Measurements from ENCODE around the gene GRPEL1. TPM values are rescaled to one million over a fixed set of nuclear protein-coding genes. Genes with fewer than 3 reads are reported as not detected.
A peak's percentile ranks its signal among the peaks of the same experiment; 100 is the strongest.

Gene GRPEL1
- total and polyA plus RNA-seq, 9 of the 15 experiments (the other 6 are each of a cell fraction or from before 2014, with no cell fraction given) = 43.4 to 192 (median 86.6) TPM

DNA sequence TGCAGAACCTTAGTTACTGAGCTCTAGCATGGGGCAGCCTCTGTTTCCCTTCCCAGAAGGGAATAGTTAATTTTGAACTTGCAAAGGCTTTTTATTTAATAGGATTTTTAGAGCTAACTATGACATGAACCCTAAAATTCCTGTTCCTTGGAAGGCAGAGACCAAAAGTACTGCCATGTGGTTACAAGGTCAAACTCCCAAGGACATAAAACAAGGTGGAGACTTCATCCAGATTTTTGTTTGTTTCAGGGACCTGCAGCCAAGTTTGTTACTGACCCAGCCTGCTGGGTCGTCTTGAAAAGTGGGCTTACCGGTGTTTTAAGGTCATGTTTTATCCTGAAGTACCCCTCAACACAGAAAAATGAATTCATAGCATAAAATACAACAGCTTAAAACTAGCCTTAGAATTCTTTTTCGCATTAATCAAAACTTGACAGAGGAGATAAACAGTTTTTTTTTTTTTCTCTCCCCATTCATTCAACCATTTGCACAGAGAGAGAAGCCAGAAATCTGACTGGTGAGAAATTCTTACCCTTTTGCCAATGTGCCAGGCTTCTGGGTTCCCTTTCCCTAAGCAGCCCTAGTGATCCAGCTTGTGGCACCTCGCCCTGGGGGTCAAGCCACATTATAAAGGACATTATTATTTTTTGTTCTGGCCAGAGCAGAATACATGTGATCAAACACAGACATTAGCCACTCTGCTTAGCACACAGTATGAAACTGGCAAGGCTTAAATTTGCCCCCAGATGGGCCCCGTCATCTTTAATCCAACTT is 21.5 kb upstream of the GRPEL1 start:
- H3K9me1 ChIP-seq (ENCODE audit: control insufficient read depth, insufficient read depth, low read length) = no peaks in the 10 kb centered on the region
- H3K36me3 ChIP-seq (ENCODE audit: control insufficient read depth, insufficient read depth, low read length) = no peaks in the 10 kb centered on the region
- CTCF ChIA-PET (ENCODE audit: low intra/inter-chr PET ratio) = interaction anchor here (0.6 kb wide), 1 partner anchor 673 kb away, joined by 3 read pairs; no protein-coding TSS in a partner anchor
- DNase-seq (ENCODE audit: extremely low read depth in 1 of 4, low spot score in 3 of 4) = no peak
- H2AFZ ChIP-seq (ENCODE audit: low read depth, low read length) = no peak overlapping the region
- no peak overlapping the region for H3K4me2 ChIP-seq (ENCODE audit: insufficient read depth, low read length)
- intact Hi-C loops (cut with micrococcal nuclease) = no loop called here
- no peak for FAIRE-seq
- in situ Hi-C loops (cut with MboI) = no loop called here
- peaks cover 3% of the 10 kb centered on the region; the same call in 1 of the 2 replicates for H3K9me3 ChIP-seq (replicated peaks; ENCODE audit: control insufficient read depth, insufficient read depth, low read depth, low read length)
- no peak for ATAC-seq
- no peak overlapping the region for H3K27ac ChIP-seq (ENCODE audit: extremely low read depth, low read depth, low read length)
- POLR2A ChIA-PET = interaction anchor here (0.6 to 0.7 kb wide), 2 partner anchors 127 to 231 kb away, joined by 3 to 4 read pairs; no protein-coding TSS in a partner anchor
- peaks cover 8 to 18% of the 10 kb centered on the region in 2 experiments; a peak in 3 of 5 replicates for H3K27me3 ChIP-seq (ENCODE audit: control insufficient read depth in 2 of 2, insufficient read depth in 2 of 2, low read length in 2 of 2)
- 14% methylated on average over 5 of the region's 5 CpGs for WGBS (ENCODE audit: insufficient coverage, low coverage, missing lambda C conversion rate)
- H3K4me3 ChIP-seq = no peak overlapping the region
- no peaks in the 10 kb centered on the region for H3K4me1 ChIP-seq (replicated peaks in 1 of 2; ENCODE audit: control insufficient read depth in 2 of 2, insufficient read depth in 2 of 2, low read length in 2 of 2)
- no TSS peak for BruUV-seq (replicated peaks)
- no peaks in the 10 kb centered on the region for H4K20me1 ChIP-seq (replicated peaks; ENCODE audit: control insufficient read depth, insufficient read depth, low read length)
- H3K79me2 ChIP-seq (ENCODE audit: control insufficient read depth, insufficient read depth, low read length) = no peaks in the 10 kb centered on the region
- no peak for TF ChIP-seq ZNF24 (IDR thresholded peaks at IDR 0.05)
- peak; percentile 55 for TF ChIP-seq MEIS2 (IDR thresholded peaks at IDR 0.05; ENCODE audit: partially characterized antibody)
- TF ChIP-seq PBX2 (CRISPR knock-in tag; IDR thresholded peaks at IDR 0.05; ENCODE audit: low read depth) = no peak
- peak; percentile 69 for TF ChIP-seq PBX2 (tag; conservative IDR thresholded peaks at IDR 0.05; ENCODE audit: low read depth)
- TF ChIP-seq LARP7 (IDR thresholded peaks at IDR 0.05) = no peak
- TF ChIP-seq ESRRA (IDR thresholded peaks at IDR 0.05; ENCODE audit: borderline replicate concordance, low read depth) = 0 out of 2 replicates have a peak, but pooled peaks have one; percentile 36
- no peak for TF ChIP-seq CHCHD3 (CRISPR knock-in tag; IDR thresholded peaks at IDR 0.05)
- H3K9ac ChIP-seq (ENCODE audit: insufficient read depth in 1 of 2, low read depth in 2 of 2, low read length in 2 of 2) = no peak overlapping the region

All from K562 (cell line).